Measurements from ENCODE around the gene IFITM1.

IFITM1 gene

GRCh38 chr11:279966-280705, 33.7 kb upstream of the IFITM1 start:
- TF ChIP-seq YY1 (IDR thresholded peaks at IDR 0.05; ENCODE audit: insufficient read depth, insufficient read length) (no peak), ZNF274 (IDR thresholded peaks at IDR 0.05; ENCODE audit: low read depth, low read length) (no peak), SUZ12 (IDR thresholded peaks at IDR 0.05; ENCODE audit: extremely low read depth, insufficient read depth, insufficient read length) (no peak)
- no peak overlapping the region for H3K9ac ChIP-seq (ENCODE audit: insufficient read length, low read depth)
- H3K27me3 ChIP-seq (ENCODE audit: insufficient read depth, insufficient read length), result peaks cover 12% of the 10 kb centered on the region
- H3K4me3 ChIP-seq (ENCODE audit: insufficient read length, low read depth), result no peak overlapping the region
- H3K36me3 ChIP-seq (ENCODE audit: insufficient read depth, insufficient read length, low read length), result no peaks in the 10 kb centered on the region
- peaks cover 10% of the 10 kb centered on the region for H3K4me1 ChIP-seq (ENCODE audit: insufficient read depth, insufficient read length)
- H3K9me3 ChIP-seq (ENCODE audit: insufficient read depth, low read length), result peaks cover 9% of the 10 kb centered on the region; the same call in 1 of the 2 replicates
- no peak for DNase-seq (ENCODE audit: low read depth, low spot score)

GRCh38 chr11:280706-281485, 32.9 kb upstream of the IFITM1 start:
- Histone ChIP-seq H3K4me1 (ENCODE audit: insufficient read depth, insufficient read length) (peaks cover 12% of the 10 kb centered on the region), H3K4me3 (ENCODE audit: insufficient read length, low read depth) (no peak overlapping the region), H3K9ac (ENCODE audit: insufficient read length, low read depth) (peak overlapping the region; percentile 26), H3K9me3 (ENCODE audit: insufficient read depth, low read length) (peaks cover 9% of the 10 kb centered on the region; the same call in 1 of the 2 replicates), H3K27me3 (ENCODE audit: insufficient read depth, insufficient read length) (peaks cover 12% of the 10 kb centered on the region), H3K36me3 (ENCODE audit: insufficient read depth, insufficient read length, low read length) (no peaks in the 10 kb centered on the region)
- no peak for DNase-seq (ENCODE audit: low read depth, low spot score)
- TF ChIP-seq YY1 (IDR thresholded peaks at IDR 0.05; ENCODE audit: insufficient read depth, insufficient read length), result no peak
- TF ChIP-seq ZNF274 (IDR thresholded peaks at IDR 0.05; ENCODE audit: low read depth, low read length), result no peak
- no peak for TF ChIP-seq SUZ12 (IDR thresholded peaks at IDR 0.05; ENCODE audit: extremely low read depth, insufficient read depth, insufficient read length)

GRCh38 chr11:281486-282161, 32.2 kb upstream of the IFITM1 start:
- no peaks in the 10 kb centered on the region for H3K36me3 ChIP-seq (ENCODE audit: insufficient read depth, insufficient read length, low read length)
- no peak for DNase-seq (ENCODE audit: low read depth, low spot score)
- H3K9ac ChIP-seq (ENCODE audit: insufficient read length, low read depth), result peak overlapping the region; percentile 26
- H3K27me3 ChIP-seq (ENCODE audit: insufficient read depth, insufficient read length), result peaks cover 12% of the 10 kb centered on the region
- no peak for TF ChIP-seq ZNF274 (IDR thresholded peaks at IDR 0.05; ENCODE audit: low read depth, low read length)
- TF ChIP-seq YY1 (IDR thresholded peaks at IDR 0.05; ENCODE audit: insufficient read depth, insufficient read length), result no peak
- no peak for TF ChIP-seq SUZ12 (IDR thresholded peaks at IDR 0.05; ENCODE audit: extremely low read depth, insufficient read depth, insufficient read length)
- H3K4me3 ChIP-seq (ENCODE audit: insufficient read length, low read depth), result no peak overlapping the region
- H3K9me3 ChIP-seq (ENCODE audit: insufficient read depth, low read length), result peaks cover 2% of the 10 kb centered on the region; the same call in 1 of the 2 replicates
- H3K4me1 ChIP-seq (ENCODE audit: insufficient read depth, insufficient read length), result peaks cover 12% of the 10 kb centered on the region

DNA sequence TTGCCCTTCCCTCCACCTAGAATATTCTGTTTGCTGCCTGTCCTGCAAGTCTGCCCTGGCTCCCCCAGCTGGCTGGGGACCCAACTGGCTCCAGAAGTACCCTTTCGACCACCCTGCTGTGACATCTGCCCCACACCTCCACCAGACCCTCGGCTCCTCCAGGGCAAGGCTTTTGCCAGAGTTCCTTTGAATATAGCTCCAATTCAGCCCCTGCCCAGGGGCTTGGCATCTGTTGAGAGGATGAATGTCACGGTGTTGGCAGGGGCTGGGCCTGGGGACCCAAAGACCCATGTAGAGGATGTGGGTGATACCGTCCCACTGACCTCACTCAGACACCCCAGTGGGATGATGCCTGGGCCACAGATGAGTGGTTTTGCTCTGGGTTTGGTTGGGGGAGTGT, 31.7 kb upstream of the IFITM1 start:
- H3K4me1 ChIP-seq (ENCODE audit: insufficient read depth, insufficient read length), result peaks cover 12% of the 10 kb centered on the region
- no peak for DNase-seq (ENCODE audit: low read depth, low spot score)
- H3K9ac ChIP-seq (ENCODE audit: insufficient read length, low read depth), result no peak overlapping the region
- TF ChIP-seq SUZ12 (IDR thresholded peaks at IDR 0.05; ENCODE audit: extremely low read depth, insufficient read depth, insufficient read length) (no peak), YY1 (IDR thresholded peaks at IDR 0.05; ENCODE audit: insufficient read depth, insufficient read length) (no peak), ZNF274 (IDR thresholded peaks at IDR 0.05; ENCODE audit: low read depth, low read length) (no peak)
- no peaks in the 10 kb centered on the region for H3K36me3 ChIP-seq (ENCODE audit: insufficient read depth, insufficient read length, low read length)
- H3K9me3 ChIP-seq (ENCODE audit: insufficient read depth, low read length), result no peaks in the 10 kb centered on the region
- peaks cover 16% of the 10 kb centered on the region for H3K27me3 ChIP-seq (ENCODE audit: insufficient read depth, insufficient read length)
- H3K4me3 ChIP-seq (ENCODE audit: insufficient read length, low read depth), result no peak overlapping the region

- Histone ChIP-seq H3K9me3 (ENCODE audit: insufficient read depth, low read length) (no peaks in the 10 kb centered on the region), H3K4me1 (ENCODE audit: insufficient read depth, insufficient read length) (peaks cover 12% of the 10 kb centered on the region), H3K4me3 (ENCODE audit: insufficient read length, low read depth) (no peak overlapping the region), H3K36me3 (ENCODE audit: insufficient read depth, insufficient read length, low read length) (no peaks in the 10 kb centered on the region), H3K27me3 (ENCODE audit: insufficient read depth, insufficient read length) (peaks cover 21% of the 10 kb centered on the region), H3K9ac (ENCODE audit: insufficient read length, low read depth) (no peak overlapping the region)
- DNase-seq (ENCODE audit: low read depth, low spot score), result no peak
- TF ChIP-seq YY1 (IDR thresholded peaks at IDR 0.05; ENCODE audit: insufficient read depth, insufficient read length) (no peak), SUZ12 (IDR thresholded peaks at IDR 0.05; ENCODE audit: extremely low read depth, insufficient read depth, insufficient read length) (no peak), ZNF274 (IDR thresholded peaks at IDR 0.05; ENCODE audit: low read depth, low read length) (no peak)
These were observed 31.0 kb upstream of the IFITM1 start for GRCh38 chr11:282630-283360.

GRCh38 chr11:283405-284104, 30.3 kb upstream of the IFITM1 start:
- no peak for DNase-seq (ENCODE audit: low read depth, low spot score)
- Histone ChIP-seq H3K9ac (ENCODE audit: insufficient read length, low read depth) (no peak overlapping the region), H3K27me3 (ENCODE audit: insufficient read depth, insufficient read length) (peaks cover 29% of the 10 kb centered on the region), H3K36me3 (ENCODE audit: insufficient read depth, insufficient read length, low read length) (no peaks in the 10 kb centered on the region), H3K4me1 (ENCODE audit: insufficient read depth, insufficient read length) (peaks cover 14% of the 10 kb centered on the region), H3K4me3 (ENCODE audit: insufficient read length, low read depth) (no peak overlapping the region), H3K9me3 (ENCODE audit: insufficient read depth, low read length) (no peaks in the 10 kb centered on the region)
- TF ChIP-seq ZNF274 (IDR thresholded peaks at IDR 0.05; ENCODE audit: low read depth, low read length) (no peak), SUZ12 (IDR thresholded peaks at IDR 0.05; ENCODE audit: extremely low read depth, insufficient read depth, insufficient read length) (no peak), YY1 (IDR thresholded peaks at IDR 0.05; ENCODE audit: insufficient read depth, insufficient read length) (no peak)
